Effector memory CD4-positive, alpha-beta T cell (primary cell): ENCODE measurements around the gene ERC2.

ENCODE experiments used
- DNase-seq, 3 donors: peaks; one replicate each; pipeline ENCODE4 v3.0.0-alpha.2; 2020
- H3K27ac ChIP-seq: 2 replicates; pipeline ENCODE4 v1.7.0; 2013; ENCODE audit warnings: mild to moderate bottlenecking, low read length, moderate library complexity; ENCODE audit not compliant: insufficient read depth, poor library complexity, severe bottlenecking
- H3K27me3 ChIP-seq: replicated peaks from 2 replicates; pipeline ENCODE4 v1.7.0; 2013; ENCODE audit warnings: mild to moderate bottlenecking, low read length; ENCODE audit not compliant: insufficient read depth, control insufficient read depth, poor library complexity, severe bottlenecking
- H3K36me3 ChIP-seq: 2 replicates; pipeline ENCODE4 v1.7.0; 2013; ENCODE audit warnings: mild to moderate bottlenecking, low read length, moderate library complexity; ENCODE audit not compliant: control insufficient read depth, insufficient read depth
- H3K4me1 ChIP-seq: 2 replicates; pipeline ENCODE4 v1.7.0; 2013; ENCODE audit warnings: low read length, mild to moderate bottlenecking; ENCODE audit not compliant: control insufficient read depth, insufficient read depth, poor library complexity, severe bottlenecking
- H3K4me3 ChIP-seq: 2 replicates; pipeline ENCODE4 v1.7.0; 2013; ENCODE audit warnings: low read length, low read depth, mild to moderate bottlenecking; ENCODE audit not compliant: insufficient read depth, poor library complexity, severe bottlenecking
- H3K9me3 ChIP-seq: 2 replicates; pipeline ENCODE4 v1.7.0; 2013; ENCODE audit warnings: mild to moderate bottlenecking, low read length, moderate library complexity; ENCODE audit not compliant: control insufficient read depth

Gene ERC2

GRCh38 chr3:56303487-56303886 is 164.8 kb downstream of the ERC2 start:
- H3K27me3 ChIP-seq, result no peaks in the 10 kb centered on the region
- H3K4me1 ChIP-seq, result no peaks in the 10 kb centered on the region
- H3K36me3 ChIP-seq, result no peaks in the 10 kb centered on the region
- no peak overlapping the region for H3K27ac ChIP-seq
- no peak overlapping the region for H3K4me3 ChIP-seq
- H3K9me3 ChIP-seq, result no peaks in the 10 kb centered on the region
- no peak for DNase-seq

- H3K4me1 ChIP-seq, result no peaks in the 10 kb centered on the region
- DNase-seq, result no peak
- H3K27ac ChIP-seq, result no peak overlapping the region
- no peak overlapping the region for H3K4me3 ChIP-seq
- no peaks in the 10 kb centered on the region for H3K9me3 ChIP-seq
- no peaks in the 10 kb centered on the region for H3K27me3 ChIP-seq
- no peaks in the 10 kb centered on the region for H3K36me3 ChIP-seq
Measured at GRCh38 chr3:56302417-56302816, 165.8 kb downstream of the ERC2 start.

- no peaks in the 10 kb centered on the region for H3K36me3 ChIP-seq
- H3K27ac ChIP-seq, result no peak overlapping the region
- H3K4me1 ChIP-seq, result no peaks in the 10 kb centered on the region
- H3K9me3 ChIP-seq, result no peaks in the 10 kb centered on the region
- no peaks in the 10 kb centered on the region for H3K27me3 ChIP-seq
- no peak overlapping the region for H3K4me3 ChIP-seq
- no peak for DNase-seq
Measured at GRCh38 chr3:56297281-56297840, 170.9 kb downstream of the ERC2 start.

- no peaks in the 10 kb centered on the region for H3K36me3 ChIP-seq
- no peak overlapping the region for H3K4me3 ChIP-seq
- no peaks in the 10 kb centered on the region for H3K9me3 ChIP-seq
- H3K4me1 ChIP-seq, result no peaks in the 10 kb centered on the region
- no peak for DNase-seq
- H3K27ac ChIP-seq, result no peak overlapping the region
- H3K27me3 ChIP-seq, result no peaks in the 10 kb centered on the region
Measured at GRCh38 chr3:56296361-56296760, 171.9 kb downstream of the ERC2 start.

- no peaks in the 10 kb centered on the region for H3K4me1 ChIP-seq
- no peaks in the 10 kb centered on the region for H3K36me3 ChIP-seq
- H3K27ac ChIP-seq, result no peak overlapping the region
- DNase-seq, result no peak
- H3K27me3 ChIP-seq, result no peaks in the 10 kb centered on the region
- H3K4me3 ChIP-seq, result no peak overlapping the region
- H3K9me3 ChIP-seq, result no peaks in the 10 kb centered on the region
Measured at GRCh38 chr3:56295161-56295560, 173.1 kb downstream of the ERC2 start.

GRCh38 chr3:56294286-56294685 is 174.0 kb downstream of the ERC2 start:
- Histone ChIP-seq H3K27ac (no peak overlapping the region), H3K27me3 (no peaks in the 10 kb centered on the region), H3K4me1 (no peaks in the 10 kb centered on the region), H3K4me3 (no peak overlapping the region), H3K36me3 (no peaks in the 10 kb centered on the region), H3K9me3 (no peaks in the 10 kb centered on the region)
- no peak for DNase-seq

- no peaks in the 10 kb centered on the region for H3K9me3 ChIP-seq
- no peak overlapping the region for H3K4me3 ChIP-seq
- H3K27ac ChIP-seq, result no peak overlapping the region
- no peaks in the 10 kb centered on the region for H3K36me3 ChIP-seq
- H3K27me3 ChIP-seq, result no peaks in the 10 kb centered on the region
- no peaks in the 10 kb centered on the region for H3K4me1 ChIP-seq
- DNase-seq, result no peak
Measured at GRCh38 chr3:56291953-56292352, 176.3 kb downstream of the ERC2 start.

- Histone ChIP-seq H3K36me3 (no peaks in the 10 kb centered on the region), H3K9me3 (no peaks in the 10 kb centered on the region), H3K4me1 (no peaks in the 10 kb centered on the region), H3K27me3 (no peaks in the 10 kb centered on the region), H3K4me3 (no peak overlapping the region), H3K27ac (no peak overlapping the region)
- DNase-seq, result no peak
Measured at GRCh38 chr3:56291244-56291680, 177.0 kb downstream of the ERC2 start.

- no peaks in the 10 kb centered on the region for H3K9me3 ChIP-seq
- no peak overlapping the region for H3K27ac ChIP-seq
- H3K27me3 ChIP-seq, result no peaks in the 10 kb centered on the region
- no peaks in the 10 kb centered on the region for H3K4me1 ChIP-seq
- DNase-seq, result no peak
- no peaks in the 10 kb centered on the region for H3K36me3 ChIP-seq
- no peak overlapping the region for H3K4me3 ChIP-seq
Measured at GRCh38 chr3:56290374-56290773, 177.9 kb downstream of the ERC2 start.

- Histone ChIP-seq H3K27ac (no peak overlapping the region), H3K9me3 (no peaks in the 10 kb centered on the region), H3K4me1 (no peaks in the 10 kb centered on the region), H3K27me3 (no peaks in the 10 kb centered on the region), H3K4me3 (no peak overlapping the region), H3K36me3 (no peaks in the 10 kb centered on the region)
- no peak for DNase-seq
Measured at GRCh38 chr3:56288258-56288657, 180.0 kb downstream of the ERC2 start.
